ELR (cell line): ENCODE results near the gene CLDN6.
A peak's percentile ranks its signal among the peaks of the same experiment; 100 is the strongest.

Experiments
- DNase-seq: peaks from one replicate; pipeline ENCODE4 v3.0.0-alpha.2; 2015; ENCODE audit warnings: low read depth

The CLDN6 gene

DNA sequence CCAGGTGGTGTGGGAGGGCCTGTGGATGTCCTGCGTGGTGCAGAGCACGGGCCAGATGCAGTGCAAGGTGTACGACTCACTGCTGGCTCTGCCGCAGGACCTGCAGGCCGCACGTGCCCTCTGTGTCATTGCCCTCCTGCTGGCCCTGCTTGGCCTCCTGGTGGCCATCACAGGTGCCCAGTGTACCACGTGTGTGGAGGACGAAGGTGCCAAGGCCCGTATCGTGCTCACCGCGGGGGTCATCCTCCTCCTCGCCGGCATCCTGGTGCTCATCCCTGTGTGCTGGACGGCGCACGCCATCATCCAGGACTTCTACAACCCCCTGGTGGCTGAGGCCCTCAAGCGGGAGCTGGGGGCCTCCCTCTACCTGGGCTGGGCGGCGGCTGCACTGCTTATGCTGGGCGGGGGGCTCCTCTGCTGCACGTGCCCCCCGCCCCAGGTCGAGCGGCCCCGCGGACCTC is 4.5 kb downstream of the CLDN6 start:
- peak; percentile 47 for DNase-seq

DNA sequence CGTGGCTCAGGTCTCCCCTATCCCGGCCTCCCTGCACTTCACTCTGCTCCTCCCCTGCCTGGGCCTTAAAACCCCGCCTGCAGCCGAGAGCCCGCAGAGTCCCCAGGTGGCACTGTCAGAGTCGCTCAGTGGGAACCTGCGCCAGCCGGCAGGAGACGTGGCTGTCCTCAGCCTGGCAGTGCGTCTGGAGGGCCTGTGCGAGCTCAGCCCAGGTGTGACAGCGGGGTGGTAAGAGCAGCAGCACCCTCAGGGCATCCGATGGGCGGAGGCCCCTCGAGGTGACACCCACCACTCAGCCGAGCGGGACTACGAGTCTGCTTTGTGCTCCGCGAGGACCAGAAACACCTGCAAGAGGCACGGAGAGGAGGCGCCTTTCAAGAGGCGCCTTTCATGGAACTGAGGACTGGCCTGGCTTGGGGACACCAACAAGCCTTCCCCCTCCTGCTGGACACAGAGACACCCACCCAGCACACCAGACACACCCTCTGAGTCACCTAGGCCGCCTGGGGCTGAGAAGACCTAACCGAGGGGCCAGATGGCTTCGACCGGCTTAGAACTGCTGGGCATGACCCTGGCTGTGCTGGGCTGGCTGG is 5.1 kb downstream of the CLDN6 start, which contains the start of gene CLDN9:
CLDN9 (plus strand) TSS at position 96 of the 593 bp plus-strand sequence; CDS start at position 536, 440 bp downstream.
- DNase-seq: peak; percentile 59

DNA sequence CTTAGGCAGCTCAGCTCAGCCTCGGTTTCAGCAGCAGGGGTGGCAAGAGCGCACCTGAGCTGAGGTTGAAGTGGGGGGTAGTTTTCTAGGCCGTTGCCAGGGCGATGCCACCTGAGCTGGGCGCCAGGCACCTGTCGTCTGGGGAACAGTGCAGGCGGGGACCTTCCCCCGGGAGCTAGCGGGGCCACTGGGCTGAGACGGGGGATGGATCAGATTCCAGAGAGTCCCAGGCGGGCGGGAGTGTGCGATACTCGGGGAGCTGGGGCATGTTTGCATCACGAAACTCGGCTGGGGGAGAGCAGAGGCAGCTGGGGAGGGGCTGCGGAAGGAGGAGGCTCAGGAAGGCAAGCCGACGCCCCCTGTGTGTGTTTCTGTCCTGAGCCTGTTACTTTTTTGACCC is 5.7 kb downstream of the CLDN6 start:
- DNase-seq: no peak

DNA sequence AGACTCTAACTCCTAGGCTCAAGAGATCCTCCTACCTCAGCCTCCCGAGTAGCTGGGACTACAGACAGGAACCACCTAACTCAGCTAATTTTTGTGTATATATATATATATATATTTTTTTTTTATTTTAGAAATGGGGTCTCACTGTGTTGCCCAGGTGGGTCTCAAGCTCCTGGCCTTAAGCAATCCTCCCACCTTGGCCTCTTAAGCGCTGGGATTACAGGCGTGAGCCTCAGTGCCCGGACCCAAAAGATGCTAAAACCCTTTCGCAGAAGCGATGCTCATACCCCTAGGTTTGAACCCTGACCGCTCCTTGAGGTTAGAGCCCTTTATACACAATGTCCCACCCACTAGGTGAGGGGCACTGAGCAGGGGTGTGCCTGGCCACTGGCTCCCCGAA is 7.5 kb downstream of the CLDN6 start:
- no peak for DNase-seq

DNA sequence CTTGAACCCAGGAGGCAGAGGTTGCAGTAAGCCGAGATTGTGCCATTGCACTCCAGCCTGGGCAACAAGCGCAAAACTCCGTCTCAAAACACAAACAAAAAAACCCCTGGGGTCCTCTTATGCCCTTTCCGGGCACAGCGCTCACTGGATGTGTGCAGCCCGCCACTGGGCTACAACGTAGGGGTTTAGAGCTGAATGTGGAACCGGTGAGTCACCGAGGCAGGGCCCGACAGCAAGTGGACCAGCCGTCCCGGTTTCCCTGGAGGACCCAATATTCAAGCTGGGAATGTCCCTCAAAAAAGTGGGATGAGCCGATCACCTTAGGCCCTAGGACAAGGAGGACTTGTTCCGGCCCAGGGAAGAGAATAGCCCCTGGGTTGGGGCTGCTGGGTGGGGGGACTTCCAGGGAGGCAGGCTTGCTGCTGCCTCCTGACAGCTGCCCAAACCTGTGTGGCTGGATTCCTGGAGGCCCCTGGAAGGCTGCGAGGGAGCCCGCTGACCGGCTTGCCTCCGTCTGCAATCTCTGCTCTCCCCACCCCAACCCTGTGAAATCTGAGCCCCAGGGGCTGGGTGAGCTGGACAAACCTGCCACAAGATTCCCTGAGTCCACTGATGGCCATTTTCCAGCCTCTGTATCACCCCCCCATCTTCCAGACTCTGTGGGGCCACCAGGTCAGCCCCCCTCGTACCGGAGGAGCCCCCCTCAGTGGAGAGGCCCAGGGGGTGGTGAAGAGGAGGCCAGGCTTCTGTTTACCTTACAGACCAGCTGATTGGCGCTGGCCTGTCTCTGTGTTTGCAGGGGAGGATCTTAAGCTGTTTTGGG is 8.2 kb downstream of the CLDN6 start:
- DNase-seq: peak; percentile 28

DNA sequence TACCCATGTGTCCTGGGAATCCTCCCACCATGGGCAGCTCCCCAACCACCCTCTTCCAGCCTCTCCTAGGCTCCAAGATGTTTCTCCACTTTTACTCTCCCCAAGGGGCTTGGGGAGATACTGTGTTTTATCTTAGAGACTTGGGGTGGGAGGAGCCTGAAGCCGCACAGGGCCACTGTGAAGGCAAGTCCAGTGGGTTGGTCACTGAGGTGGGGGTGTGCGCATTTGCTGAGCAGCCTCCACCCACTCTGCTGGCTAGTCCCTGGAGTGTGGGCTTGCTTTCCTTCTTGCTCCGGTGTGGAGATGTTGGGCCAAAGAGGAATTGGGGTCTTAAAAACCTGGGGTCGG is 9.3 kb downstream of the CLDN6 start:
- no peak for DNase-seq

DNA sequence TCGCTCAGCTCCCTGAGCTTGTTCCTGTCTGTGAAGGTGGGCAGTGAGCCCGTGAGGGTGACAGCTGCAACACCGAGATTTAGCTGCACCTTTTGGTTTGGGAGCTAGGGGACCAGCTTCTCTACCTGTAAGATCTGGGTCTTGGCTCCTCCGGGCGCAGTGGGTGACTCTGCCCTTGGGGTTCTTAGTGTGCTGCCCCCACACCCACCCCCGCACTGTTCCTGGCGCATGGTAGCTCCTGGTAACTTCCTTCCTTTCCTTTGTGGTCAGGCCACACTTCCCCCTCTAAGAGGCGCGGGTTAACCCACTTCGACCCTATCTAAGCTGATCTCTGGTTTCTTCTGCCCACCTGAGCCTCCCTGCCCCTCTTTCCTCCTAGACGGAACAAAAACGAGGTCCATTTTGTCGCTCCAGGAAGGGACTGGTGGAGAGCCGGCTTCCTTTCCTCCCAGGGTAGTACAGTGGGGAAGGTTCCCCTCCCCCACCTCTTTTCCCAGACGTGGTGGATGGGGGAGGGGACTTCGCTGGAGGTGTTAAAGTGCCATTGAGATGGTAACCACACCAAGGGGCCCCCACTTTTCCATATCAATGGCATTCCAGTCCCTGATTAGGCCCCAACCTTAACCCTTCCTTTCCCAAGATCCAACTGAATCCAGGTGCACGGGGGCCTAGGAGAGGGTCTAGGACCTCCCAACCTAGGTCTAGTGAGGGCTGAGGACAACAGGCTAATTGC is 9.9 kb downstream of the CLDN6 start:
- no peak for DNase-seq

DNA sequence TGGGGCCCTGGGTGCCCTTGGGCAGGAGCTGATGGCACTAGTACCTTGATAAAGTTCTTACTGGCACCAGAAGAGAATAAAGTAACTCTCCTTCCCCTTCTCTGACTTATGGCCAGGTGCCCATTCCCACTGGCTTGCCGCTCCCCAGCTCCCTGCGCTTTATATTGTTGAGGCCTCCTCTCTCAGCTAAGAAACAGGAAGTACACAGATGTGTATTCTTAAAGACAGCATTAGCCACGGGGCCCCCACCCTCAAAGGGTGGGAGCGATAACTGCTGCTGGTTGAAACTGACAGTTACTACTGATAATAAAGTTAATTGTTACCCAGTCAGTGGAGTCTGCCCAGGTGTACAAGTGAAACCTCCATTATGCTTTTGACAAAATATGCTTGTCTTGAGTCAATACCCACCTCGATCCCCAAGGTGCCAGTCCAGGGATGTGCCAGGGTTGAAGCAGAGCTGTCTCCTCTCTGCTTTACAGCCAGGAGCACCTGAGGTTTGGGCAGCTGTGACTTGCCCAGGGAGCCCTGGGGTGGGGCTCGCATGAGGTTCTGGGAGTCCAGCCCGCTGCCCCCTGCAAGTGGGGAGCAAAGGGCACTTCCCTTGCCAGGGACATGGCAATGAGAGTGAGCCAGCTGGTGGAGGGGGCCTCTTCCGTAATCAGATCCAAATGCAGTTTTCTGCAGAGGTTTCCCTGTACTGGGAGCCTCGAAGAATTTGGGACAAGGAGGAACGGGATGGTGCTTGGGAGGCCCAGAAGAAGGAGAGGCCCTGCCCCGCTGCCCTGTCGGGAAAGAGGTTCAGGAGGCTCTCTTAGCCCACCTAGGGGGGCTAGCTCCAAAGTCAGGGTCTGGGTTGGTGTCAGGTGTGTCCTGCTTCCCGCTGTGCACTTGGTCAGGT is 10.7 kb downstream of the CLDN6 start:
- no peak for DNase-seq

DNA sequence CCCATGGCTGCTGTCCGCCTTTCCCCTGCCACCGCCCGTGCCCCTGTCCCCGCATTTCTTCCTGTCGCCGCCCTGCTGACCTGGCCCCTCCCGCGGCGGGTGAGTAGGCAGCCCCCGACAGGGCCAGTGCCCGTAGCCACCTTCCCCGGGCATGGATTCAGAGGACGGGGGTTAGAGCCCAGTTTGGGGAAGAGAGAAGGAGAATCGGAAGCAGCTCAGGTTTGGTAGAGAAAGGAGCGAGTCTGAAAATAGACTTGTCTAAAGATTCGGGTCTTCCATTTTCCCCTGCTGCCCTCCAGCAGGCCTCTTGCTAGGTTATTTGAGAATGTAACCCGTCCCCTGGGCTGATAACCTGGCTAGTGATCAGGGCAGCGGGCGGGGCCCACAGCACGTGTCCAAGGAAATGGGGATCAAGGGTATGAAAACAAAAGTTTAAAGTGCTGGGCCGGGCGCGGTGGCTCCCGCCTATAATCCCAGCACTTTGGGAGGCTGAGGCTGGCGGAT is 13.2 kb downstream of the CLDN6 start:
- DNase-seq: no peak

DNA sequence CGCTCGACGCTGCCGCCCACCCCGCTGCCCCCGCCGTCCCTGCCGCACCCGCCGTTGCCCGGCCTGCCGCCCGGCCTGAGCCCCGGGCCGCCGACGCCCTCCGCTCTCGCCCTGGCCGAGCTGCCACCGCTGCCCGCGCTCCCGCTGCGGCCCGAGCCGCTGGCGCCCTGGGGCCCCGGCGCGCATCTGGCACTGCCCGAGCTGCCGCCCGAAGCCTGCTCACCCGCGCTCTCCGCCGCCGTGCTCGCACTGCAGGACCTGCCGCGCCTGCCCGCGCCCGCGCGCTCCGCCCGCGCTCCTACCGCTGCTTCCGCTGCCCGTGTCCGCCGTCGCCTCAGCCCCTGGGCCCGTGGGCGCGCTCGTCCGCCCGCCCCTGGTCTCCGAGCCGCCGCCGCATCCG is 13.7 kb downstream of the CLDN6 start:
- no peak for DNase-seq

DNA sequence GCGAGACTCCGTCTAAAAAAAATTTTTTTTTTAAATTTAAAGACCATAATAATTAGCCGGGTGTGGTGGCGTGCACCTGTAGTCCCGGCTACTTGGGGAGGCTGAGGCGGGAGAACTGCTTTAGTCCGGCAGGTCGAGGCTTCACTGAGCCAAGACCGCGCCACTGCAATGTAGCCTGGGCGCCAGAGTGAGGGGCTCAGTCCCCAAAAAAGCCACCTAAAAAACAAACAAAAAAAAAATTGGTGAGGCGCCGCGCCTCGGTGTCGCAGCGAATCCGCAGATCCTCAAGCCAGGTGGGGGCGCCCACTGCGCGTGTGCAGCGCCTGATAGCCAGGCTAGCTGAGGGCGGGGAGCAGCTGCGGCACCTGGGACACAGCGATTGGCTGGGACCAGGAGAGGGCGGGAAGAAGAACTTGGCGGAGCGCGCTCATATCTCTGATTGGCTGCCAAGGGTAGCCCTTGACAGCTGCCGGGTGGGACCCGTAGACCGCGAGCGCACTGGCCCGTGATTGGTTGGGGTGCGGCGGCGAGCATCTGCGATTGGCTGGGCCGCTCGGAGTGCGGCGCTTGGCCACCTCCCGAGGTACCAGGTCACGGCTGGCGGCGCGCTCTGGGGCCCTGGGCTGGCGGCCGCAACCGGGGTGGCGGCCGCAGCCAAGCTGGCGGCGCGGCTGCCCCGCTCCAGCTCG is 14.3 kb downstream of the CLDN6 start:
- DNase-seq: peak; percentile 98

DNA sequence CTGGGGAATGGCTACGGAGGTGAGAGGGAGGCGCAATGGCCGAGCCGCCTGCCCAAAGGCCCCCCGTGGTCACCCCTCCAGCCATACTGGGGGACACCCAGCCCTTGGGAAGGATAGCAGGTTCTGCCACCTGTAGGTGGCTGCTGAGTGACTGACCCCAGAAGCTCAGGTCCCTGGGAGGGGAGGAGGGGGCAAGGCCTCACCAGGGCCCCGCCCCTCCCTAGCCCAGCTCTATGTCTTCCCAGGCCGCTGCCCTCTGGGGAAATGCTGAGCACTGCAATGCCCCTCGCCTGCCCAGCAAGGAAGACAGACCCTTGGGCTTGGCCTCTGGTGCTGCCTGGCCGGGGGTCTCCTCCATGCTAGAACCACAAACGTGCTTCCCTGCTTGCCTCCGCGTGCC is 16.7 kb downstream of the CLDN6 start:
- DNase-seq: no peak

DNA sequence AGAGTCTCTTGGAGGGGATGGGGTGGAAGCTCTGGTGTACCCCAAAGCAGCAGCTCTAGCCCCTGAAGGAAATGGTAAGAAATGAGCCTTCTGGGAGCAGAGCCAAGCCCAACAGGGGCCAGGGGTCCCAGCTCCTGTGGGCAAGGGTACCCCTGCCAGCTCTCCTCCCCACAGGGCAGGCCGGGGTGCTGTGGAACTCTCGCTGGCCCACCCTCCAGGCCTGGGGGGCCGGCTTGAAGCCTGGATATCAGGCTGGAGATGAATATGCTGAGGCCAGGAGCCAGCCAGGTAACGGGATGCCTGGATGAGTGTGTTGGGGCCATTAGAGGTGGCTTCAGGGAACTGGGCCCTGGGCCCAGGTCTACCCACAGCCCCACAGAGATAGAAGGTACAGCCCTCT is 17.4 kb downstream of the CLDN6 start:
- DNase-seq: no peak

DNA sequence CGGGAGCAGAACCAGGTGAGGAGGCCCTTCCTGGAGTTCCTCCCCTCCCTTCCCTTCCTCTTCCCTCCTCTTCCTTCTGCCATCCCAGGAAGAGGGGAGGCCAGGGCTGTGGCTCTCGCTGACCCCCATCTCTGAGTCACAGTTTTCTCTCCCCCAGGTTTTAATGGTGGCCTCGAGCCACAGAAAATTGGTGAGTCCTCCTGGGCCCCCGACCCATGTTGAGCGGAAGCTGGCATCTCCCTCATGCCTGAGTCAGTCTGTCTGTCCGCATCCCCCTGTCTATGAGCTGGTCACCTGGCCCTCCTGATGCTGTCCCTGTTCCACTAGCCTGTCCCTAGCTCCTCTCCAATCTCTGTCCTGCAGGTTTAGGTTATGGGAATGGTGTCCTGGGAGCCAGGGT is 18.1 kb downstream of the CLDN6 start:
- no peak for DNase-seq

DNA sequence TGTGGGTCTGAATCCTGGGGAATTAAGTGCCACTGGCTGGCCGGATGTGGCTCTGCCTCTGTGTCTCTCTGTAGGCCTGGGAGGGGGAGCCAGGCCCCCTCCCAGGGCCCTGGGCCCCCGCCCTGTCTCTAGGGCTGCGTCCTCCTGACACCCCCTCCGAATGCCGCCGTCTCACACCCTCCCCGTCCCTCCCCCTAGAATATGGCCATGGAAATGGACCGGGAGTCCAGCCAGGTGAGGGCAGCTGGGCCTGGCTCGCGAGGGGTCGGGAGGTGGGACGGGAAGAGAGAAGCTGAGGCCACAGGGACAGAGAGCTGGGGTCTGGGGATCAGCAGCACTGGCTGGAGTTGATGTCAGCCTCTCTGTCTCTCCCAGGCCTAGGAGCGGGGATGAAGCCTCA is 21.7 kb downstream of the CLDN6 start:
- DNase-seq: no peak

DNA sequence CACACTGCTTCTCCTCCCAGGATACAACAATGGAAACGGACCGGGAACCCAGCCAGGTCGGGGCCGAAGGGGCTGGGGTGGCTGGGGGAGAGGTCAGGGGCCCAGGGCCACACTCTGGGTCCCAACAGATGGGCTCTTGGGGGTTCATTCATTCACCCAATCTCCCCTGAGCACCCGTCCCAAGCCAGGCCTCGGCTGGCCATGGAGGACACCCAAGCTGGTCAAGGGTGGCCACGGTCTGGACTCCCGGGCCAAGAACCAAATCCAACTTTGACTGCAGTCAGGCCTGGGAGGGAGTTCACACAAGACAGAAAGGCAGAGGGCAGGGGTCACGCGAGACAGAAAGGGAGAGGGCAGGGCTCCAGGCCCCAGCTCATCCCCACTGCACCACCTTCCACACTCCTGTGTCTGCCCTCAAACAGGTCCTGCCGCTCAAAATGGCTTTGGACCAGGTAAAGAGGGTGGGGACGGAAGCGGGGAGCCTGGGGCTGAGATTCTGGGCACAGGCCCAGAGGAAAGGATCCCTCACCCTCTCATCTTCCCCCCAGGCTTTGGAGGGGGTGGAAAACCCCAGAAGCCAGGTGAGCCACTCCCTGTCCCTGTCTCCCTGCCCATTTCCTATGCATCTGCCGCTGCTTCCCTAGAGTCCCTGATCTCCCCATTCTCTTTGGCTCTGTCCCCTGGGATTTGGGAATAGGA is 25.5 kb downstream of the CLDN6 start:
- DNase-seq: no peak

DNA sequence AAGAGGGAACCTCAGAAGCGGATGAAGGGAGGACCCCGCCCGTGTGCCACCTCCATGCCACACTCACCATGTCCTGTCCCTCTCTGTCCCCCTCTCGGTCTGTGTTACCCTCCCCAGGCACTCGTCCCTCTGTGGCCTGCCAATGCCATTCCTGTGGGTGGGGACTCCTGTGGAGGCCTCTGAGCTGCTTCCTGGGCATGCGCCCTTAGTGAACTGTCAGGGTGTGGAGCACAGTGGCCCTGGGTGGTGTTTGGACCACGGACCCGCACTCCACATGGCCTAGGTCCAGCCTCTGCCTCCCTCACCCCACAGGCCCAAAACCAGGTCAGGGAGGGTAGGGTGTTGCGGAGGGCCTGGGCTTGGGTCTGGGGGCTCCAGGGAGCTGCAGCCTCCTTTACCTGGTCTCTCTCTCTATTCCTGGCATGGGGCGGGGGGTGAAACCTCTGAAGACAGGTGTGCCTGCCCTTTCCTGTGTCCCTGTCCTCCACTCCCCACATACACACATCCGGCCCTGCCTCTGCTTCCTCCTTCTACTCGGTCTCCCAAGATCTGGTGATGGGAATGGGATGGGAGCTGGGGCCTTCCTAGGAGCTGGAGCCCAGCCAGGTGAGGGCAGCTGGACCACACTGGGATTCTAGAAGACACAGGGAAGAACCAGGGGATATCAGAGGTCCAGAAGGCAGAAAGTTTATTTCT is 26.3 kb downstream of the CLDN6 start:
- no peak for DNase-seq

DNA sequence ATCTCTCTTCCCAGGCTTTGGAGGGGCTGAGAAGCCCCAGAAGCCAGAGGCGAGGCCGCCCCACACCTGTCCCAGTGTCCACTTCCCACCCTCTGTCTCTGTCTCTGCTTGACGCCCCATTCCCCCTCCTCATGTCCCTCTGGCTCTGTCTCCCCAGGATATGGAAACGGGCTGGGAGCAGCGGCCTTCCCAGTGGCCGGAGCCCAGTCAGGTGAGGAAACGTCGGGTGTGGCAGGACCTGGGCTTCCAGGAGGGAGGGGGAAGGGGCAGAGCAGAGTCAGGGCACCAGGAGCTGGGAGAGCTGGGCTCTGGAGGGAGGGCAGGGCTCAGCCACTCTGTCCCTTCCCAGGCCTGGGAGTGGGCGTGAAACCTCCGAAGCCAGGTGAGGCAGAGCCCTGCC is 27.1 kb downstream of the CLDN6 start:
- no peak for DNase-seq

DNA sequence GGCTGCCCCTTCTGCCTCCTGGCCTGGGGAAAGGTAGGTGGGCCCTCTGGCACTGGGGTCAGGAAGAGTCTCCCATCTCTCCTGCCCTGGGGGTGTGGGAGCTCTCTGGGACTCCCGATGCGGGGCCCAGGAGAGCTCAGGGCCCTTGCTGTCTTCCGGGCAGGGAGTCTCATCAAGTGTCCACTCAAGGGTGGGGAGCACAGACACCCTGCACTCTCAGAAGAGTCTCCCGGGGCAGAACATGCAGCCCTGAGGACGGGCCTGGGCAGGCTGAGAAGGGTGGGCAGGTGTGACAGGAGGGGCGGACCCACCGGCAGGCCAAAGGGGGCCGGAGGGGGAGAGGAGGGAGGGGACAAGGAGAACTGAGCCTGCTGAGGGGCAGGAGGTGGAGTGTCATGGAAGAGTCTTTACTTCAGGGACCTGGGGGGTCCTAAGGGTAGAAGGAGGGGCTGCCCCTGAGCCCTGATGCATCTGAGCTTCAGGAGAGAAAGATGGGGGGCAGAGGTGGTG is 29.3 kb downstream of the CLDN6 start:
- no peak for DNase-seq

DNA sequence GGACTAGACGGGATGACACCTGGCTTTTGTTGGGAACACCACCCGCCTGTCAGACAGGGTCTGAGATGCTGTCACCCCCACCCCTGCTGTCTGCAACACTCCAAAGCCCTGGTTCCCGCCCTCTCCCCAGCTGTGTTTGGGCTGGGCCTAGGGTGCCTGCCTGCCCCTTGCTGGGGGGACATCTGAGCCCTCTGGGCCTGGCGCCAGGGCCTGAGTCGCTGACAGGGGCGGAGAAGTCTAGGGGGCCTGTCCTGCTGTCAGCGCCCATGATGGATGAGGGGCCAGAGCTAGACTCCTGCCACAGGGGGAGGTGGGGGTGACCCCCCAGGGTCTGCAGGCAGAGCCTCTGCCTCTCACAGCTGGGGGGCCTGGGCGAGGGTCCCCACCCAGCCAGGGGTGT is 30.1 kb downstream of the CLDN6 start:
- DNase-seq: no peak
